Measurements from ENCODE around the gene WDR90. TPM values are rescaled to one million over a fixed set of nuclear protein-coding genes. Genes with fewer than 3 reads are reported as not detected.

The WDR90 gene
- total and polyA plus RNA-seq, 2 of the 13 experiments (the other 11 are each of a cell fraction or from before 2014, with no cell fraction given) = 14.9 to 28.9 TPM

DNA sequence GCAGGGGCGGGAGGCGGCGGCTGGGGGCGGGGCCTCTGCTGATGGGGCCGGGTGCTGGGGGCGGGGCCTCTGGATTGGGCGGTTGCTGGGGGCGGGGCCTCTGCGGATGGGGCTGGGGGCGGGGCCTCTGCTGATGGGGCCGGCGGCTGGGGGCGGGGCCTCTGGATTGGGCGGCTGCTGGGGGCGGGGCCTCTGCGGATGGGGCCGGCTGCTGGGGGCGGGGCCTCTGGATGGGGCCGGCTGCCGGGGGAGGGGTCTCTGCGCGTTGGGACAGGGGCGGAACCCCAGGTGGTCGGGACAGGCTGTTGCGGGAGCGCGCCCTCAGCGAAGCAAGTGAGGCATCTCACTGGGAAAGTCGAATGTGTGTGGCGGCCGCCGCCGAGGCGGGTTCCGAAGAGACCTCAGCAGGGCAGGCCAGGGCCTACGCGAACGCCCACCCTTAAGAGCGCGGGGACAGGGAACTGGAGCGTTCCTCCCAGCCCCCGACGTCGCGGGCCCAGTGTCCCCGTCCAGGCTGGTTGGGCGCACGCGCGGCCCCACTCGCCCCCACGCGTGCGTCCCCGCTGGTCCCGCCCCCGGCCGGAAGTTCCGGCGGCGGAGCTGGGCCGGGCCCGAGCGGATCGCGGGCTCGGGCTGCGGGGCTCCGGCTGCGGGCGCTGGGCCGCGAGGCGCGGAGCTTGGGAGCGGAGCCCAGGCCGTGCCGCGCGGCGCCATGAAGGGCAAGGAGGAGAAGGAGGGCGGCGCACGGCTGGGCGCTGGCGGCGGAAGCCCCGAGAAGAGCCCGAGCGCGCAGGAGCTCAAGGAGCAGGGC is 30.9 kb downstream of the WDR90 start, which contains the start of gene STUB1 (continued):
- TF ChIP-seq, protein P1, sequence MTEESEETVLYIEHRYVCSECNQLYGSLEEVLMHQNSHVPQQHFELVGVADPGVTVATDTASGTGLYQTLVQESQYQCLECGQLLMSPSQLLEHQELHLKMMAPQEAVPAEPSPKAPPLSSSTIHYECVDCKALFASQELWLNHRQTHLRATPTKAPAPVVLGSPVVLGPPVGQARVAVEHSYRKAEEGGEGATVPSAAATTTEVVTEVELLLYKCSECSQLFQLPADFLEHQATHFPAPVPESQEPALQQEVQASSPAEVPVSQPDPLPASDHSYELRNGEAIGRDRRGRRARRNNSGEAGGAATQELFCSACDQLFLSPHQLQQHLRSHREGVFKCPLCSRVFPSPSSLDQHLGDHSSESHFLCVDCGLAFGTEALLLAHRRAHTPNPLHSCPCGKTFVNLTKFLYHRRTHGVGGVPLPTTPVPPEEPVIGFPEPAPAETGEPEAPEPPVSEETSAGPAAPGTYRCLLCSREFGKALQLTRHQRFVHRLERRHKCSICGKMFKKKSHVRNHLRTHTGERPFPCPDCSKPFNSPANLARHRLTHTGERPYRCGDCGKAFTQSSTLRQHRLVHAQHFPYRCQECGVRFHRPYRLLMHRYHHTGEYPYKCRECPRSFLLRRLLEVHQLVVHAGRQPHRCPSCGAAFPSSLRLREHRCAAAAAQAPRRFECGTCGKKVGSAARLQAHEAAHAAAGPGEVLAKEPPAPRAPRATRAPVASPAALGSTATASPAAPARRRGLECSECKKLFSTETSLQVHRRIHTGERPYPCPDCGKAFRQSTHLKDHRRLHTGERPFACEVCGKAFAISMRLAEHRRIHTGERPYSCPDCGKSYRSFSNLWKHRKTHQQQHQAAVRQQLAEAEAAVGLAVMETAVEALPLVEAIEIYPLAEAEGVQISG (CRISPR knock-in tag; IDR thresholded peaks at IDR 0.05) = peak; percentile 85
- no peak for TF ChIP-seq SUZ12 (IDR thresholded peaks at IDR 0.05; ENCODE audit: low read depth, low read length)
- TF ChIP-seq ZBTB20 (CRISPR knock-in tag; IDR thresholded peaks at IDR 0.05; ENCODE audit: borderline replicate concordance, low read depth) = no peak
- TF ChIP-seq ZNF512B (CRISPR knock-in tag; IDR thresholded peaks at IDR 0.05; ENCODE audit: borderline replicate concordance) = no peak
- TF ChIP-seq CENPBD1 (CRISPR knock-in tag; IDR thresholded peaks at IDR 0.05; ENCODE audit: borderline replicate concordance, low read depth) = no peak
- no peak for TF ChIP-seq CBX2 (IDR thresholded peaks at IDR 0.05; ENCODE audit: low read depth, low read length)
- no peak for TF ChIP-seq CBX2 (CRISPR knock-in tag; IDR thresholded peaks at IDR 0.05; ENCODE audit: low read depth)
- TF ChIP-seq MEIS2 (CRISPR knock-in tag; IDR thresholded peaks at IDR 0.05) = peak; percentile 49; the same call in 1 of the 2 replicates
- TF ChIP-seq KIAA2018 (CRISPR knock-in tag; IDR thresholded peaks at IDR 0.05; ENCODE audit: borderline replicate concordance) = no peak
- no peak for TF ChIP-seq ZNF333 (CRISPR knock-in tag; IDR thresholded peaks at IDR 0.05; ENCODE audit: borderline replicate concordance)
- 0 out of 2 replicates have a peak, but pooled peaks have one; percentile 46 for TF ChIP-seq KLF12 (CRISPR knock-in tag; IDR thresholded peaks at IDR 0.05; ENCODE audit: borderline replicate concordance)
- no peak for TF ChIP-seq SOX6 (IDR thresholded peaks at IDR 0.05)
- TF ChIP-seq SOX6 (CRISPR knock-in tag; IDR thresholded peaks at IDR 0.05) = 0 out of 2 replicates have a peak, but pooled peaks have one; percentile 23
- TF ChIP-seq RAD21 (CRISPR knock-in tag; IDR thresholded peaks at IDR 0.05) = peak; percentile 50; the same call in 1 of the 2 replicates
